Prostate gland (tissue), 2 donors: ENCODE measurements around the gene ASXL3. TPM values are rescaled to one million over a fixed set of nuclear protein-coding genes. Genes with fewer than 3 reads are reported as not detected.

Source experiments
- DNase-seq: peaks from one replicate; pipeline ENCODE4 v3.0.0-alpha.2; 2019; ENCODE audit warnings: low spot score
- H3K27ac ChIP-seq, 2 donors: fragments of 200-600 bp; sonication (generic); 2 replicates each; pipeline ENCODE4 v1.5.1; 2017 to 2019
- H3K27me3 ChIP-seq: fragments of 200-600 bp; sonication (generic); replicated peaks from 2 replicates; pipeline ENCODE4 v1.5.1; 2019; ENCODE audit not compliant: insufficient read depth
- H3K36me3 ChIP-seq, 2 donors: fragments of 200-600 bp; sonication (generic); 1 replicate in 1 of 2; 2 replicates in 1 of 2; pipeline versions ENCODE4 v1.5.1 to v1.8.1; 2017 to 2019
- H3K4me1 ChIP-seq: fragments of 200-600 bp; sonication (generic); replicated peaks from 2 replicates; pipeline ENCODE4 v1.5.1; 2019
- H3K4me3 ChIP-seq, 2 donors: fragments of 200-600 bp; sonication (generic); 2 replicates each; pipeline ENCODE4 v1.5.1; 2017 to 2019
- H3K9me3 ChIP-seq: fragments of 200-600 bp; sonication (generic); 2 replicates; pipeline ENCODE4 v1.5.1; 2017
- POLR2A ChIP-seq: fragments of 450-650 bp; IDR thresholded peaks from one replicate; pipeline ENCODE4 v1.6.1; 2016; ENCODE audit warnings: antibody characterized with exemption, mild to moderate bottlenecking
- POLR2AphosphoS5 ChIP-seq: sonication (generic); formaldehyde crosslinking; IDR thresholded peaks from one replicate; pipeline ENCODE4 v1.6.1; 2017; ENCODE audit warnings: antibody characterized with exemption
- WGBS: methylation state at CpG from one replicate; pipeline ENCODE4 v1.1.5; 2018; 5-methylcytosine and 5-hydroxymethylcytosine counted together
- intact Hi-C: fragments of 100-400 bp; cut with DNase I; formaldehyde crosslinking; loops from one replicate; pipeline ENCODE4 v1.14.2; 2022
- total RNA-seq, 2 donors: library from RNA; depleted of rRNA; stranded (reverse); fragments of >200 nt; gene quantifications; one replicate each; pipeline ENCODE4 v1.1.0, GENCODE V29; 2016
- TF ChIP-seq, protein P1 (sequence below), 4 experiments: fragments of 200-600 bp in 2 of 4; fragments of 450-650 bp in 2 of 4; sonication (generic) in 2 of 4; IDR thresholded peaks; 1 replicate in 3 of 4; 2 replicates in 1 of 4; pipeline ENCODE4 v1.5.1; 2016 to 2019; ENCODE audit warnings: antibody characterized with exemption in 4 of 4, mild to moderate bottlenecking in 2 of 4, moderate library complexity in 2 of 4

Gene ASXL3
- total RNA-seq, 2 donors from 2014 or later, result 5.1 to 7.3 TPM

DNA sequence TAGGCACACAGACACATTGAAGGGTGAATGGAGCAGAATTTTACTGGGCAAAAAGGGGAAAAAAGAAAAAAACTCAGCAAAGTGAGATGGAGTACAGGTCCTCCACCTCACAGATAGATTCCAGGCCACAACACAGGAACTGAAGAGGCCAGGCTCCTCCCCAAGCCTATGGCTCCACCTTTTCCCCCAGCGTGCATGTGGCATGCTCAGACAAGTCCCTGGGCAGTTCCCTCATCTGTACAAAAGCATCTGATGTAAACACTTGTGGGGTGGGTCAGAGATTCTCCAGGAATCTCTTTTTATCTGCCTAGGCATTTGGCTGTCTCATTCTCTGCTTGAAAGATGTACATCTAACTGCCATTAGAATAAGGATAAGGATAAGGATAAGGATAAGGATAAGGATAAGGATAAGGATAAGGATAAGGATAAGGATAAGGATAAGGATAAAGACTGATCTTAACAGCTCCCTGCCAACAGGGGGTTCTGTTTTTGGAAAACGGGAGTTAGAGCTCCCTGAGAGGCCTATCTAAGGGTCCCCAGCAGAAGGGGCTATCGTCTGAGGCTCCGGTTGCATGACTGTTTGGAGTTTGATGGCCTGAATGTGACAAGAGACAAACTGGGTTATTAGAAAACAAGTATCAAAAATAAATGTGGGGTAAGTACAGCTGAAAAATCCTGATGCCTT is 17.2 kb upstream of the ASXL3 start:
- H3K27me3 ChIP-seq, result no peaks in the 10 kb centered on the region
- intact Hi-C loops, result no loop called here
- no peak overlapping the region for H3K27ac ChIP-seq
- no peaks in the 10 kb centered on the region for H3K4me1 ChIP-seq
- 64% methylated on average over 4 of the region's 4 CpGs for WGBS
- H3K4me3 ChIP-seq, result no peak overlapping the region
- no peak for TF ChIP-seq POLR2A
- no peak for DNase-seq
- no peaks in the 10 kb centered on the region for H3K9me3 ChIP-seq
- no peaks in the 10 kb centered on the region for H3K36me3 ChIP-seq

- no peaks in the 10 kb centered on the region for H3K9me3 ChIP-seq
- DNase-seq, result no peak
- TF ChIP-seq POLR2AphosphoS5, result no peak
- H3K27me3 ChIP-seq, result no peaks in the 10 kb centered on the region
- no peak overlapping the region for H3K4me3 ChIP-seq
- H3K27ac ChIP-seq, result no peak overlapping the region
- no peaks in the 10 kb centered on the region for H3K4me1 ChIP-seq
- 27% methylated on average over 1 of the region's 1 CpG for WGBS
- intact Hi-C loops, result no loop called here
- H3K36me3 ChIP-seq, result no peaks in the 10 kb centered on the region
These were observed 15.3 kb upstream of the ASXL3 start for GRCh38 chr18:33562741-33563140.

GRCh38 chr18:33567705-33568104 is 10.3 kb upstream of the ASXL3 start:
- no peak for TF ChIP-seq POLR2AphosphoS5
- no peak for TF ChIP-seq POLR2A
- TF ChIP-seq, protein P1, sequence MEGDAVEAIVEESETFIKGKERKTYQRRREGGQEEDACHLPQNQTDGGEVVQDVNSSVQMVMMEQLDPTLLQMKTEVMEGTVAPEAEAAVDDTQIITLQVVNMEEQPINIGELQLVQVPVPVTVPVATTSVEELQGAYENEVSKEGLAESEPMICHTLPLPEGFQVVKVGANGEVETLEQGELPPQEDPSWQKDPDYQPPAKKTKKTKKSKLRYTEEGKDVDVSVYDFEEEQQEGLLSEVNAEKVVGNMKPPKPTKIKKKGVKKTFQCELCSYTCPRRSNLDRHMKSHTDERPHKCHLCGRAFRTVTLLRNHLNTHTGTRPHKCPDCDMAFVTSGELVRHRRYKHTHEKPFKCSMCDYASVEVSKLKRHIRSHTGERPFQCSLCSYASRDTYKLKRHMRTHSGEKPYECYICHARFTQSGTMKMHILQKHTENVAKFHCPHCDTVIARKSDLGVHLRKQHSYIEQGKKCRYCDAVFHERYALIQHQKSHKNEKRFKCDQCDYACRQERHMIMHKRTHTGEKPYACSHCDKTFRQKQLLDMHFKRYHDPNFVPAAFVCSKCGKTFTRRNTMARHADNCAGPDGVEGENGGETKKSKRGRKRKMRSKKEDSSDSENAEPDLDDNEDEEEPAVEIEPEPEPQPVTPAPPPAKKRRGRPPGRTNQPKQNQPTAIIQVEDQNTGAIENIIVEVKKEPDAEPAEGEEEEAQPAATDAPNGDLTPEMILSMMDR (IDR thresholded peaks at IDR 0.05), result no peak
- intact Hi-C loops, result no loop called here
- Histone ChIP-seq H3K9me3 (no peaks in the 10 kb centered on the region), H3K4me1 (no peaks in the 10 kb centered on the region), H3K4me3 (no peak overlapping the region), H3K27ac (no peak overlapping the region), H3K36me3 (no peaks in the 10 kb centered on the region), H3K27me3 (no peaks in the 10 kb centered on the region)
- no peak for DNase-seq
- 93% methylated on average over 1 of the region's 1 CpG for WGBS

DNA sequence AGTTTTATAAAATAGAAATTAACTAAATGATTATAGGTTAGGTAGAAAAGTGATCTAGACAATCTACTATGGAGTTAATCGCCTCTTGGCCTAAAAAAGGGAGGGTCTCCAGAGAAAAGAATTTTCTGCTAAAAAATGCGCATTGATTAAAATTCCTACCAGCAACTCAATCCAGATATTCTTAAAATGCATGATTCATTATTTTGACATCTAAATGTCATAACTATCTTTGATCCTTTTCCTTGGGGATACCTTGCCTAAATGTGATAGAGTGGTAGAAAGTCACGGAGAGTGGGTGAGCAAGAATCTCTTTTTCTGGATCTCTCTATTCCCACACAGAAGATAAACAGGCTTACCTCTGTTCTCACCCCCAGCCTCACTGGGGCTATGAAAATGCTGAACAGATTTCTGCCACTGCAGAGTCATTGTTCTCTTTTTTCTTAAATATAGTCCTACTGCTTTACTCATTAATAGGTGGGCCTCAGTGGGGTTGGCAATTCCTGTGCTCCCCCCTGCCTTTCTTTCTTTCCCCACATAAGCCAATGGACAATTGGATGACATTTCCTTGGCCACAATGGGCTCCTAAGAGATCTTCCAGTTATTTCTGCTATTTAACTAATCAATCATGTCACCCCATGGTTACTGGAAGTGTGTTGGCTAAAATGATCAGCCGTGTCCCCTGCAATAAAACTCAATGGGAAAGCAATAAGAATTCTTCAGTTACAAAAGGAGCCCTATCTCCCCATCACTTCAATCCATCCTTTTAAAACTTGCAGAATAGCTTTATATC is 5.8 kb upstream of the ASXL3 start:
- intact Hi-C loops, result loop anchor here (10.0 kb wide), 1 partner anchor 147 kb away; no protein-coding TSS in a partner anchor
- Histone ChIP-seq H3K27ac (no peak overlapping the region), H3K36me3 (no peaks in the 10 kb centered on the region), H3K9me3 (no peaks in the 10 kb centered on the region), H3K4me3 (no peak overlapping the region), H3K27me3 (no peaks in the 10 kb centered on the region), H3K4me1 (no peaks in the 10 kb centered on the region)
- 96% methylated on average over 4 of the region's 4 CpGs for WGBS
- DNase-seq, result no peak
- TF ChIP-seq, protein P1 (IDR thresholded peaks at IDR 0.05), result no peak
- TF ChIP-seq POLR2A (no peak), POLR2AphosphoS5 (no peak)

- Histone ChIP-seq H3K9me3 (no peaks in the 10 kb centered on the region), H3K27me3 (no peaks in the 10 kb centered on the region), H3K27ac (no peak overlapping the region), H3K4me1 (no peaks in the 10 kb centered on the region), H3K4me3 (no peak overlapping the region), H3K36me3 (no peaks in the 10 kb centered on the region)
- DNase-seq, result no peak
- intact Hi-C loops, result loop anchor here (10.0 kb wide), 1 partner anchor 148 kb away; no protein-coding TSS in a partner anchor
- 71% methylated on average over 3 of the region's 3 CpGs for WGBS
- TF ChIP-seq POLR2AphosphoS5 (no peak), POLR2A (no peak)
- TF ChIP-seq, protein P1 (IDR thresholded peaks at IDR 0.05), result no peak
These were observed 4.8 kb upstream of the ASXL3 start for GRCh38 chr18:33573193-33573592.
